Activated CD4-positive, alpha-beta T cell treated with anti-CD3 and anti-CD28 coated beads, Interleukin-10, Interleukin-2, amounts not matched to agents 100 ng/mL and 50 ng/mL, durations not matched to agents 16 hours and 8 hours (primary cell): ENCODE results near the gene OR4D2.

Experiments
- DNase-seq: peaks from one replicate; pipeline ENCODE4 v3.0.0-alpha.2; 2020

The OR4D2 gene

GRCh38 chr17:58217766-58218165 is 51.0 kb downstream of the OR4D2 start:
- no peak for DNase-seq

- peak; percentile 97 for DNase-seq
Measured at GRCh38 chr17:58219007-58219788, 52.4 kb downstream of the OR4D2 start, which contains the start of gene MKS1. Gene MKS1, minus strand, starts transcription at chr17:58219255. Its CDS starts 25 bp downstream, at chr17:58219230.

GRCh38 chr17:58219789-58220183 is 53.0 kb downstream of the OR4D2 start:
- DNase-seq = no peak
